ENCODE results near the gene ZNF423.

Gene ZNF423

DNA sequence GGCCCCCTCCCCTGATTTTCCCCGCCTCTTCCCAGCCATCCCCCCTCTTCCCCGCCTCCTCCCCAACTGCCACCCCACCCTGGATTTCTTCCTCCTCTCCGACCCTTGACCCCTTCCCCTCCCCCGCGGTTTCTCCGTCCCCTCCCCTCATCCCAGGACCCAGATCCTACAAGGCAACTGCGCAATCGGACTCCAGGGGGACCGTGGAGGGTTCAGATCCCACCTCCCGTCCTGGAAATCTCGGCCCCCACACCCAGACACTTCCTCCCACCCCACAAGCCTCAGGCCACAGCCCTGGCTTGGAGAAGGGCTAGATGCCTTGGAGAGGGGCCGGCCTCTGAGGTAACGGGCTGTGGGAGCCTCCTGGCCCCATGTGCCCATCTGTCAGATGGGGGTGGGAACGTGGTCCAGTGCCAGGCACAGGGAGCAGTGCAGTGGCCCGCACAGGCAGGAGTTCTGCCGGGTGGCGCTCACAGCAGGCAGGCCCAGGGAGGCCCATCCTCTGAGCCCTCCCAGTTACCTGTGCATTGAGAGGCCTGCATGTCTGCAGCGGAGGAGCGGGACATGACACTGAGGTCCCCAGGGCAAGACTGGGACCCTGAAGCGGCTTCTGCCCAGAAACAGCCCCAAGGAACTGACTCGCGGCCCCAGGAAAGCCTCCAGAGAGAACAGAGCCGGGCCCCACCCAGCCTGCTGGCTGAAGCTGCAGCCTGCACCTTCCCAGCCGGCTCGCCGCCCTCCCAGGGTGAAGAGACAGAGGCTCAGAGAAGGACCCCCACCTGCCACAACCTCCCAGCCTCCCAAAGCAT, 16.7 kb downstream of the ZNF423 start:
- Histone ChIP-seq H3K79me2 (ENCODE audit: insufficient read depth, low read length) (no peaks in the 10 kb centered on the region), H3K9ac (ENCODE audit: low read depth, low read length) (no peak overlapping the region), H3K36me3 (ENCODE audit: insufficient read depth, low read length) (no peaks in the 10 kb centered on the region), H3K4me1 (ENCODE audit: insufficient read depth, low read length) (no peaks in the 10 kb centered on the region), H3K27ac (ENCODE audit: low read length) (no peak overlapping the region), H3K4me2 (ENCODE audit: insufficient read depth, low read length) (no peak overlapping the region), H3K4me3 (ENCODE audit: low read depth in 1 of 2, low read length in 2 of 2) (no peak overlapping the region), H3K27me3 (ENCODE audit: insufficient read depth, low read length, poor library complexity) (peaks cover 3% of the 10 kb centered on the region), H4K20me1 (ENCODE audit: insufficient read depth, low read length) (no peaks in the 10 kb centered on the region), H3K9me3 (ENCODE audit: insufficient read depth, low read length, severe bottlenecking) (no peaks in the 10 kb centered on the region), H2AFZ (ENCODE audit: low read depth, low read length) (no peak overlapping the region)
- DNase-seq, result no peak
- no peak for ATAC-seq (ENCODE audit: insufficient read depth, low read depth)
- TF ChIP-seq, protein P1, sequence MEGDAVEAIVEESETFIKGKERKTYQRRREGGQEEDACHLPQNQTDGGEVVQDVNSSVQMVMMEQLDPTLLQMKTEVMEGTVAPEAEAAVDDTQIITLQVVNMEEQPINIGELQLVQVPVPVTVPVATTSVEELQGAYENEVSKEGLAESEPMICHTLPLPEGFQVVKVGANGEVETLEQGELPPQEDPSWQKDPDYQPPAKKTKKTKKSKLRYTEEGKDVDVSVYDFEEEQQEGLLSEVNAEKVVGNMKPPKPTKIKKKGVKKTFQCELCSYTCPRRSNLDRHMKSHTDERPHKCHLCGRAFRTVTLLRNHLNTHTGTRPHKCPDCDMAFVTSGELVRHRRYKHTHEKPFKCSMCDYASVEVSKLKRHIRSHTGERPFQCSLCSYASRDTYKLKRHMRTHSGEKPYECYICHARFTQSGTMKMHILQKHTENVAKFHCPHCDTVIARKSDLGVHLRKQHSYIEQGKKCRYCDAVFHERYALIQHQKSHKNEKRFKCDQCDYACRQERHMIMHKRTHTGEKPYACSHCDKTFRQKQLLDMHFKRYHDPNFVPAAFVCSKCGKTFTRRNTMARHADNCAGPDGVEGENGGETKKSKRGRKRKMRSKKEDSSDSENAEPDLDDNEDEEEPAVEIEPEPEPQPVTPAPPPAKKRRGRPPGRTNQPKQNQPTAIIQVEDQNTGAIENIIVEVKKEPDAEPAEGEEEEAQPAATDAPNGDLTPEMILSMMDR (IDR thresholded peaks at IDR 0.05; ENCODE audit: borderline replicate concordance, extremely low read depth, low read length, poor library complexity, severe bottlenecking), result no peak
- TF ChIP-seq EZH2 (IDR thresholded peaks at IDR 0.05; ENCODE audit: borderline replicate concordance, low read depth, low read length, severe bottlenecking), result no peak

DNA sequence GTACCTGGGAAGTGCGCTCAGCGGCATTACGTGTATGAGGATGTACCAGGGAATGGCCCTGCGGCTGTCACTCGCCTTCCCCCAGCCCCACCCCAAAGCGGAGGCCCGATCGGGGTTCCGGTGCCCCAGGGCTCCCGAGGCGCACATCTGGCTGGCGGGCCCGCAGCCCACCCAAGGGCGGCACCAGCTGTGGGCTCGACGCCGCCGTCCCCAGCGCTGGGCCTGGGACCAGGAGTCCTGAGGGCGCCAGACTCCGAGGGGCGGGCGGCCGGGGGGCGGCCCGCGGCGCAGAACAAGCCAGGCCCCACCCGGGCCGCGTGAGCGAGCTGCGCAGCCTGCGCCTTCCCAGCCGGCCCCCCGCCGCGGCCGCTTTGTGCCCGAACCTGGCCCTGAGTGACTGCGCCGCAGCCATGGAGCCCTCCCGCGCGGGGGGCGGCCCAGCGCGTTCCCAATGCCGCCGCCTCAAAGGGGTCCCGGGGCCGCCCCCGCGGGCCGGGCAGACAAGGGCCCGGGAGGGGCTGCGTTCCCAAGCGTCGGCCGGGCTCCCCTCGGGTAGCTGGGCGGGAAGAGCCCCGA, 17.4 kb downstream of the ZNF423 start:
- no peaks in the 10 kb centered on the region for H4K20me1 ChIP-seq (ENCODE audit: insufficient read depth, low read length)
- no peak for DNase-seq
- no peaks in the 10 kb centered on the region for H3K9me3 ChIP-seq (ENCODE audit: insufficient read depth, low read length, severe bottlenecking)
- H3K4me1 ChIP-seq (ENCODE audit: insufficient read depth, low read length), result no peaks in the 10 kb centered on the region
- H3K27ac ChIP-seq (ENCODE audit: low read length), result no peak overlapping the region
- no peak overlapping the region for H3K4me2 ChIP-seq (ENCODE audit: insufficient read depth, low read length)
- H3K79me2 ChIP-seq (ENCODE audit: insufficient read depth, low read length), result no peaks in the 10 kb centered on the region
- H3K9ac ChIP-seq (ENCODE audit: low read depth, low read length), result no peak overlapping the region
- H2AFZ ChIP-seq (ENCODE audit: low read depth, low read length), result no peak overlapping the region
- H3K36me3 ChIP-seq (ENCODE audit: insufficient read depth, low read length), result no peaks in the 10 kb centered on the region
- H3K27me3 ChIP-seq (ENCODE audit: insufficient read depth, low read length, poor library complexity), result peaks cover 3% of the 10 kb centered on the region
- ATAC-seq (ENCODE audit: insufficient read depth, low read depth), result no peak
- TF ChIP-seq, protein P1 (IDR thresholded peaks at IDR 0.05; ENCODE audit: borderline replicate concordance, extremely low read depth, low read length, poor library complexity, severe bottlenecking), result no peak
- no peak for TF ChIP-seq EZH2 (IDR thresholded peaks at IDR 0.05; ENCODE audit: borderline replicate concordance, low read depth, low read length, severe bottlenecking)
- no peak overlapping the region for H3K4me3 ChIP-seq (ENCODE audit: low read depth in 1 of 2, low read length in 2 of 2)

DNA sequence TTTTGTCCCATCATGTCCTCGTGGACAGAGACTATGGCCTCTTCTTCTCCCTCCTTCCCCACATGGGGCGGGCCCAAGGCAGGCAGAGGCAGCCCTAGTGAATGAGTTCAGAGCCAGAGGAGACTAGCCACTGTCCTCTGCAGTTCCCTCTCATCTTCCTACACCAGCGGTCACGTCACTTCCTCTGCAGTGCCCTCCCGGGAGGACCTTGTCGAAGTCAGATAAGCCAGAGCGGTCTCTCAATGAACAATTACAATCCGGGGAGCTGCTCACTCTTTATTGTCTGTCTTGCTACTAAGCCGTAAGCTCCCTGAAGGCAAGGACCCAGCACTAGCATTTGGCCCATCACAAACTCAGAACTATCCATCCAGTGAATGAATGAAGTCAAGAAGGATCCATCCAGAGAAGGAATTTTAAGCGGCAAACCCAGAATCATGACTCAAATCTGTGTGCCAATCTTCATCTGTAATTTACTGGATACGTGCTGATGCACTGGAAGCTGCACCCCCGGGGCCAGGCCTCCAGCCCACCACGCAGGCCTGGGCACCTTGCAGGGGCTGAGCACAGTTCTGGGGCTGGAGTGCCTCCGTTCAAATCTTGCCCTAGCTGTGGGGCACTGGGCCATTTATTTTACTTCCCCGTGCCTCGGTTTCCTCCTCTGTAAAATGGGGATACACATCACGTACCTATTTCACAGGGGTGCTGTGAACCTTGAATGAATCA, 18.1 kb downstream of the ZNF423 start:
- ATAC-seq (ENCODE audit: insufficient read depth, low read depth) (no peak), DNase-seq (no peak)
- H3K4me3 ChIP-seq (ENCODE audit: low read depth in 1 of 2, low read length in 2 of 2), result no peak overlapping the region
- TF ChIP-seq EZH2 (IDR thresholded peaks at IDR 0.05; ENCODE audit: borderline replicate concordance, low read depth, low read length, severe bottlenecking), result no peak
- TF ChIP-seq, protein P1 (IDR thresholded peaks at IDR 0.05; ENCODE audit: borderline replicate concordance, extremely low read depth, low read length, poor library complexity, severe bottlenecking), result no peak
- no peak overlapping the region for H3K4me2 ChIP-seq (ENCODE audit: insufficient read depth, low read length)
- no peaks in the 10 kb centered on the region for H3K9me3 ChIP-seq (ENCODE audit: insufficient read depth, low read length, severe bottlenecking)
- no peak overlapping the region for H2AFZ ChIP-seq (ENCODE audit: low read depth, low read length)
- H3K27ac ChIP-seq (ENCODE audit: low read length), result no peak overlapping the region
- no peaks in the 10 kb centered on the region for H4K20me1 ChIP-seq (ENCODE audit: insufficient read depth, low read length)
- no peaks in the 10 kb centered on the region for H3K4me1 ChIP-seq (ENCODE audit: insufficient read depth, low read length)
- H3K79me2 ChIP-seq (ENCODE audit: insufficient read depth, low read length), result no peaks in the 10 kb centered on the region
- H3K36me3 ChIP-seq (ENCODE audit: insufficient read depth, low read length), result no peaks in the 10 kb centered on the region
- no peak overlapping the region for H3K9ac ChIP-seq (ENCODE audit: low read depth, low read length)
- peaks cover 3% of the 10 kb centered on the region for H3K27me3 ChIP-seq (ENCODE audit: insufficient read depth, low read length, poor library complexity)
